Stimulated activated CD4-positive, alpha-beta T cell treated with anti-CD3 and anti-CD28 coated beads, Interleukin-2, amount 100 ng/mL, for 4 hours (primary cell): ENCODE data around the gene PTPN3.

Experiments
- DNase-seq: peaks from one replicate; pipeline ENCODE4 v3.0.0-alpha.2; 2020; ENCODE audit warnings: low read depth

Gene PTPN3

GRCh38 chr9:109426626-109427402 is 71.3 kb downstream of the PTPN3 start:
- no peak for DNase-seq

DNA sequence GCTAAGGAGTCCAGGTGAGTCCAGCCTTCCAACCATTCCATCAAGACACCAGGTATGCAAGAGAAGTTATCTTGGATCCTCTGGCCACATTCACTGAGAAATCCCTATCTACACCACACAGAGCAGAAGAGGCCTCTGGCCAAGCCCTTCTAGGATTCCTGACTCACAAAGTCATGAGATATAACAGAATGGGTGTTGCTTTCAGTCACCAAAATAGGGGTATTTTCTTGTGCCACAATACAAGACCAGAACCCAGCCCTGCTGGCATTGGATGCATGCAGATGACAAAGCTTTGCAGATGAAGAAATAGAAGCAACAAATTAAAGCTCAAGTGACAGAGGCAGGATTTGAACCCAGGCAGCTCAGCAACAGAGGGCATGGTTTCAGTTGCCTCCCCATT is 73.5 kb downstream of the PTPN3 start:
- DNase-seq = no peak

GRCh38 chr9:109423877-109424276 is 74.2 kb downstream of the PTPN3 start:
- no peak for DNase-seq

DNA sequence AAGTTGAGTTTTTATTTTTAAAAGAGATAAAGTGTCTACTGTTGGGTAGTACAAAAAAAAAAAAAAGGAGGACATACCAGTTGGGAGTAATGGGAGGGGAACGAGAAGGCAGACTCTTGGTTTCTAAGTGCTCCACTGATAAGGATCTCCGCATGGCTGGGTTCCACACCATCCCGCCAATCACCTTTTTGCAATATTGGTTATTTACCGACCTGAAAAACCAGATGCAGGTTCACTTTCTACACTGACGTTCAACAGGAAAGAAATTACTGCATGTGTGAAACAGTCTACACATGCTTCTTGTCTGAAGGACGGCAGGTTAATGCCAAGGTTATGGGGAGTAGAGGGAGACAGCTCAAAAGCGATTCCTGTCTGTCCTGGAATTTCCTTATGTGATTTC is 75.5 kb downstream of the PTPN3 start:
- no peak for DNase-seq

DNA sequence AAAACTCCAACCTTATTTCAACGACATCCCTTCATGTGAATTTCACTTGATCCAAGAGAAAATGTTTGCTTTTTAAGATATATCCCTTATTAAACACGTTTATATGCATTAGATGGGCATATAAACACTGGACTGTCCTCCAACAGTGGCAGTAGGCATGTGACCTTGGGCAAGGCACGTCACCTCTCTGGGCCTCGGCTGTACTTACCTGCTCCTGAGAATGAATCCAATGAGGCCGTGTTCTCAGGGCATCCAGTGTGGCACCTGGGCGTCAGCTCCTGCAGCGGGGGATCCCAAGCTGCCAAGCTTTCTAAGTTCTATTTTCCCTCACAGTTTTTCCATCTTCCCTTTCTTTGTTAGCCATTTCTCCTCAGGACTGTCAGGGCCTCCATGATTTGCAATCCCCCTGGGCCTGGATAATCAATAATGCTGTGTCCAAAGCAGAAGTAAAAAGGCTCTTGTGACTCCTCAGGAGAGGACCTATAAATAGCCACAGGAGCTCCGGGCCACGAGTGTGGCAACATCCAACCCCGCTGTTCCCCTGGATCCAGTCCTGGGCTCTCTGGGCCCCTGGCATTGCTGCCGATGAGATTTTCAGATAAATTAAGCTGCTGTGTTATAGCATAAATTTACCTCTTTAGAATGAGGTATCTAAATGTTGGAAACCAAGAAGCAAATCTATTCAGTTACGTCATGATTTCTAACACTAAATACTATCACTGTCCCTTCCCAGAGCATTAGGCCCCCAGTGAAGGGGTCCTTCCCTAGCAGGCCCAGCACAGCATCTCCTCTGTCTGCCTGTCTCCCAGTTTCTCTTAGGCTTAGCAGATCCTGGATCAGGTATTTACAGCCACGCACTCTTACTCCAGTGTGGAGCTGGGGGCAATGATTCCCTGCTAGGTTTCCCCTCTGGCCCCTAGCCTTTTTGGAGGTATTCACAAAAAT is 76.8 kb downstream of the PTPN3 start:
- DNase-seq = no peak

DNA sequence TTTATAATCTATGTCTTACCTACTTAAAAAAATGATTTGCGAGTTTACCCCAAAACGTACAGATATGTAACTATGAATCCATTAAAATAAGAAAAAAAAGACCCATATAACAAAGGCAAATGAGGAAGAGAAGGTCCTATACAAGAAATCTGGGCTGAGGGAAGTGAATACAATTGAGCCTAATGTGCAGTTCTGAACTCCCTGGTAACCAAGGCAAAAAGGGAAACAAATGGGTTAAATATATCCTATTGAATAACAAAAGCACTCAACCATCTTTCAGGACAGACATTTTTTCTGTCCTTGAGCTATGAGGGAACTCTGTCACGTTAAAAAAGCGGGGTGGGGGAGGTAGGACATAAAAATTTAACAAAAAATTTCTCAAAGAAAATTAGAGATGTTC is 78.6 kb downstream of the PTPN3 start:
- no peak for DNase-seq

DNA sequence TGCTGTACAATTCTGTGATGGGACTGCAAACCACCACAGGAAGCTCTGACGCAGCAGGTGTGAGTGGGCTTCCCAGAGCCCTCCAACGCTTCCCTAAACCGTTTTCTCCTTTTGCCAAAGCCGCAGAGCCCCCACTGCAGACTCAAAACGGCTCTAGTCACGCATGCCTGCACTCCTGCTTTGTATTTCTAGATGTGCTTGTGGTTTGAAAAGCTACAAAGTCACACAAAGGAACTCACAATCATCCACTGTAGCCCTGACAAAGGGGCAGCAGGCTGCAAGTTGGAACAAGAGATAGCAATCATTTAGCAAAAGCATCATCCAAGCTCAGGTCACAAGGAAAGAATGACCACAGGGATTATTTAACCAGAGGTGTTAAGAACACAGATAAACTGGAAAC is 79.3 kb downstream of the PTPN3 start:
- no peak for DNase-seq

DNA sequence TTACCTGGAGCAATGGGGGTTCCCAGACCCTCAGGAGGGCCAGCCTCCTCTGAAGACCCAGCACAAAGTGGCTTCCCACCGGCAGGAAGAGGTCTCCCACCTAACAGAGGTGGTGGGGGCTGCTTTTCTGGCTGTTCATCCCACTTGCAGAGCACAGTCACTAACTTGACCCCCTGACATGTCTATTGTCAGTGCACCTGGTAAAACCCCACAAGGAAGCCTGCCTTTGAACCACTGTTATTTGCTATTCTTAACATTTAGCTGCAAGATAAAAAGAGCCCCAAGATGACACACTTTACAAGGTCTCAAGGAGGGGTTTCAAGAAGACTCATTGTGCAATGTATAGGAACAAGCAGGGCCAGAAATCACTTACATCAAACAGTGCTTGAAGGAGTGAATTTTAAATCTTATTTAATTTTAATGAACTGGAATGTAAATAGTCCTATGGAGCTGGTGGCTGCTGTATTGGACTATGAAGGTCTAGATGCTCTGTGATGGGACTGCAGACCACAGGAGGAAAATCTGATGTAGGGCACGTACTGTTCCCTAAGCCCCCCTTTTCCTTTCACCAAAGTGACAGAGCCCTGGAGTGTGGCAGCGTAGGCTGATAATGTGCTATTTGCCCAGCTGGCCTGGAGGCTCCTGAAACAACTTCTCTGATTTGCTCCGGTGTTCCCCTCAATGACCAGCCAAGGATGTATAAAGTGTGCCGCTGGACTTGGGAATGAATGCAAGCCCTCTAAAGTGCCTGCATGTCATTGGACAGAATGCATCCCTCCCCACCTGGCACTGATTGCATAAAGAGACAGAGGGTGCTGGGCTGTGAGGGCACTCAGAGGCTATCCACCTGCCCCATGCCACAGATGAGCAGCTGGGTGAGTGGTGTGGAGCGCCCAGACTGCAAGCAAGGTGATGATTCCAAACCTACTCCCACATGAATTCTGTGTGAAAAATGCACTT is 80.2 kb downstream of the PTPN3 start:
- DNase-seq = no peak

GRCh38 chr9:109417054-109417453 is 81.1 kb downstream of the PTPN3 start:
- no peak for DNase-seq

GRCh38 chr9:109416135-109416706 is 81.9 kb downstream of the PTPN3 start:
- no peak for DNase-seq

- no peak for DNase-seq
Observed at GRCh38 chr9:109414125-109414785, 83.9 kb downstream of the PTPN3 start.

DNA sequence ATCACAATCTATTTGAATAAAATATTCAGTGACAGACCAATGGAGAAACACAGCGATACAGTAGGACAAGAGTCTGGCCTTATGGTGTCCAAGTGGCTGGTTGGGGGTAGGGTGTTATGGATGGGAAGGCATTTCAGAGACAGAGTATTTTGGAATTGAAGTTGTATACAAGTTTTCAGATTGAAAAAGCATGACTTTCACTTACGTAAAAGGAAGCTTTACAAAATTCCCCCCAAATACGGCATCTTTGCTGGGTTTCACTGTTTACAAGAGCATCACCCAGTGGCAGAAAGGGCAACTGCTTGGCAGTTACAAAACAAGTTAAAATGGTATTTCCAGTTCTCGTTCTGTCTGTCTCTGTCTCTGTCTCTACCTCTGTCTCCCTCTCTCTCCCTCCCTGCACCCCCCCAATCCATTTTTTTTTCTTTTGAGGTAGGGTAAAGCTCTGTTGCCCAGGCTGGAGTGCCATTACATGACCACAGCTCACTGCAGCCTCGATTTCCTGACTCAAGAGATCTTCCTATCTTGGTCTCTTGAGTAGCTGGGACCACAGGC is 86.2 kb downstream of the PTPN3 start:
- no peak for DNase-seq

GRCh38 chr9:109411069-109411761 is 86.9 kb downstream of the PTPN3 start:
- no peak for DNase-seq

- DNase-seq = no peak
Observed at GRCh38 chr9:109409773-109410397, 88.2 kb downstream of the PTPN3 start.

GRCh38 chr9:109408759-109409462 is 89.2 kb downstream of the PTPN3 start:
- DNase-seq = no peak

DNA sequence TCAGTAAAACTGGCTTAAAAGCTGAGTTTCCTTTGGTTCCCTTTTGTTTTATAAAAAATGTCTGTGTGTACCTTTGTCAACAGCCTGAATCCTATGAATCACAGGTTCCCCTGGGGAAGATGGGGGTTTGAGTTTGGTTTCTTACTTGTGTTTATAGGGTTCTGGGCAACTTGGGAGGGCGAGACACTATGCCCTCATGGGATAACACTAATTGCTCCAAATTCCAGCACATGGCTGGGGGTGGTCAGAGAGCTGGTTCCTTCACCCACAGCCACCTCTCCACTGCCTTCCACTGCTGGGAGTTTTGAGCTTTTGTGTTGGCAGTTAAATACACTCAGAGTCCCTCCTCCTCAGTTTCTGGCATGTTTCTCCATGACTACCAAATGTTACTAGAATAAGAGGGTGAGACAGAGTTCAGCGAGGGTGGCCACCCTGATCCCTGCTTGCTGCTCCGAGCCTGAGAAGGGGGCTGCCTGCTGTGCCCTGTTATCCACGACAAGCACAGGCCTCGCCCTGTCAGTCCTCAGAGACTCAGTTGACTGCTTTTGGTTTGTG is 94.3 kb downstream of the PTPN3 start:
- DNase-seq = no peak

- no peak for DNase-seq
Observed at GRCh38 chr9:109403116-109403515, 95.0 kb downstream of the PTPN3 start.

- DNase-seq = no peak
Observed at GRCh38 chr9:109401990-109402318, 96.2 kb downstream of the PTPN3 start.
